Thymus (tissue), 11 donors: ENCODE results near the gene SCML1. TPM values are rescaled to one million over a fixed set of nuclear protein-coding genes. Genes with fewer than 3 reads are reported as not detected.

Experiments
- DNase-seq, 9 donors: peaks; one replicate each; pipeline ENCODE4 v3.0.0-alpha.2; 2013; ENCODE audit warnings: low spot score in 9 of 9, low read depth in 6 of 9, missing footprints in 1 of 9
- H3K27ac ChIP-seq, 2 donors: one replicate each; pipeline ENCODE4 v1.5.1; 2013; ENCODE audit warnings: control low read depth in 1 of 2, low read depth in 1 of 2, low read length in 1 of 2, mild to moderate bottlenecking in 1 of 2, moderate library complexity in 1 of 2
- H3K27me3 ChIP-seq, 2 donors: one replicate each; pipeline ENCODE4 v1.5.1; 2013; ENCODE audit warnings: low read length in 1 of 2; ENCODE audit not compliant: control insufficient read depth in 2 of 2, insufficient read depth in 1 of 2
- H3K36me3 ChIP-seq, 2 donors: one replicate each; pipeline ENCODE4 v1.5.1; 2013; ENCODE audit warnings: low read length in 1 of 2, mild to moderate bottlenecking in 1 of 2, moderate library complexity in 1 of 2; ENCODE audit not compliant: control insufficient read depth in 2 of 2, insufficient read depth in 2 of 2
- H3K4me1 ChIP-seq, 2 donors: one replicate each; pipeline ENCODE4 v1.5.1; 2013; ENCODE audit warnings: low read length in 2 of 2; ENCODE audit not compliant: control insufficient read depth in 2 of 2, insufficient read depth in 2 of 2
- H3K4me3 ChIP-seq, 2 donors: one replicate each; pipeline ENCODE4 v1.5.1; 2013; ENCODE audit warnings: low read length in 2 of 2, control low read depth in 1 of 2, mild to moderate bottlenecking in 1 of 2
- H3K9me3 ChIP-seq, 2 donors: one replicate each; pipeline ENCODE4 v1.5.1; 2013; ENCODE audit warnings: low read length in 1 of 2, mild to moderate bottlenecking in 1 of 2; ENCODE audit not compliant: control insufficient read depth in 2 of 2, insufficient read depth in 1 of 2
- WGBS: extraction: QIAGEN DNeasy Blood & Tissue Kit; methylation state at CpG from one replicate; pipeline ENCODE4 v1.1.7; 2013; 5-methylcytosine and 5-hydroxymethylcytosine counted together
- polyA plus RNA-seq: library from polyadenylated mRNA; stranded (reverse); fragments of 200-250 nt; gene quantifications from one replicate; pipeline ENCODE4 v1.2.3, GENCODE V29; 2013
- total RNA-seq: library from RNA; stranded (reverse); fragments of 120-200 nt; gene quantifications from one replicate; pipeline ENCODE4 v1.2.4, GENCODE V29; 2013
- donor health status: healthy.

Gene SCML1
- total and polyA plus RNA-seq, 2 donors = 10.2 to 92.1 TPM

DNA sequence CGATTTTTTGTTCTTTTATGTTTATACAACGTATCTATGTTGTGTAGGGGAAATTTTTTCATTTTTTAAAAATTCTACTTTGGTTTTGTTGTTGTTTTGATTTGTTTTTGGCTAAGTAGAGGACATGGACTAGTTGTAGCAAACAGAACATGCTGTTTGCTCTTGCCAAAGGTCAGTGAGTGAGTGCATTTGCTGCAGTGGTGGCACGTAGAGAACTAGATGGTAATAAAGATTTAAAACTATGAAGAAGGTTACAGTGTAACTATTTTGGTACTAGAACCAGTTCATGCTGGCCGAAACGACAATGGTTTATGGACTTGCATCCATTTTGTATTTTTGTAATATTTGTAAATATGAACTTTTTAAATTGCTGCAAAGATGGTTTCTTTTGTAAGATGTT lies 1.9 kb upstream of the SCML1 start:
- Histone ChIP-seq H3K27me3 (peaks cover 0 to 5% of the 10 kb centered on the region in 2 donors), H3K27ac (no peak overlapping the region), H3K4me3 (no peak overlapping the region), H3K9me3 (no peaks in the 10 kb centered on the region), H3K36me3 (no peaks in the 10 kb centered on the region), H3K4me1 (peaks cover 0 to 14% of the 10 kb centered on the region in 2 donors)
- whole genome bisulfite sequencing = 94% methylated on average over 5 of the region's 5 CpGs
- DNase-seq = no peak

DNA sequence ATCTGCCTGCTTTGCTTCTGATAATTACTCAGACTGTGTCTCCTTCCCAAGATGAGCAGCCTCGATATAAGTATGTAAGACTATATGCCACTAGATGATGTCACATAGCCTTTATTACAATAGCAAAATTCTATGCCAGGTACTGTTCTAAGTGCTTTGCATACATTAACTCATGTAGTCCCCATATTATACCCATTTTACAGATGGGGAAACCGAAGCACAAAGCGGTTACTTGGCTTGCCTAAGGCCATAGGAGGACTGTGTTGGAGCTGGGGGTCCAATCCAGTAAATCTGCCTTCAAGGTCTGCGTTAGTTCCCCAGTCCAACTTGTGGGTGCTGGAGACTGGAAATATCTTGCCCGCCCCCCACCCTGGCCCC lies 826 bp upstream of the SCML1 start:
- DNase-seq = no peak
- 57% methylated on average over 5 of the region's 5 CpGs for WGBS
- H3K27me3 ChIP-seq = peaks cover 0 to 10% of the 10 kb centered on the region in 2 donors
- H3K4me1 ChIP-seq = peaks cover 0 to 14% of the 10 kb centered on the region in 2 donors
- no peaks in the 10 kb centered on the region for H3K9me3 ChIP-seq
- H3K27ac ChIP-seq = peak overlapping the region; percentile 71 to 81
- H3K36me3 ChIP-seq = no peaks in the 10 kb centered on the region
- peak overlapping the region; percentile 57 to 58 for H3K4me3 ChIP-seq

GRCh38 chrX:17737710-17737985 lies 355 bp downstream of the SCML1 start:
- under 1% methylated on average over 15 of the region's 15 CpGs for WGBS
- DNase-seq = peak in 4 of 9 donors; percentile 18 to 37 (median 27)
- peak overlapping the region; percentile 86 to 87 for H3K27ac ChIP-seq

DNA sequence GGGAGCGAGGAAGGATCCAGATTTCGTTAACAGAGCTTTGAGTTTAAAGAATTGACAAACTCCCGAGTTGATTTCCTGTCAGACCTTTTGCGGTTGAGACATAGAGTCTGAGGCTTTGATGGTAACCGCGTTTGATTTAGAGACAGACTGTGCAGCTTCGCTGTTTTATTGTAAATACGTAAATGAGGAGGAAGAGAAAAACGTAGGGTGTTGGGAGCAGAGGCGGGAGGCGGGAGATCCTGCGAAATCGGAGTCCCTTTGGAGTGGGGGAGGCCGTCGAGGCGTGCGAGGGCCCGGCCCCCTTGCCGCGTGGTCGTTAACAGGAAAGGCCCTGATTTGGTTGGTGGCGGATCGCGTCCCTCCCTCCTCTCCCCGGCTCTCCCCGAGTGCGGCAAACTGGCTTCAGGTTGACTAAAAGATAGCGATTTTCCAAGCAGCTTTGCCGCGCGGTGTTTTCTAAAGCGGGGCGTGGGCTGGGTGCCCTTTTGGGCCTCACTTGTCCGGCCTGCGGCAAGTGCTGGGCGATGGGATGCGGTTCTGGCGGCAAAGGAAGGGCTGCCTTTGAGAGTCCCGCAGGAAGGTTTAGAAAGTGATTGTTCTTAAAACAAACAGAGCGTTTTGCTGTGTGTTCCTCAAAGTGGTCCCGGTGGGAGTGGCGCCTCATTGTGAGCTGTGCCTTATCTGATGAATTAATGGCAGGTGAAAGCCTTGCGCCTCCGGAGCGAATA lies 857 bp downstream of the SCML1 start:
- Histone ChIP-seq H3K27ac (peak overlapping the region; percentile 86 to 87), H3K27me3 (peaks cover 0 to 10% of the 10 kb centered on the region in 2 donors), H3K4me3 (peak overlapping the region; percentile 57 to 58), H3K9me3 (no peaks in the 10 kb centered on the region), H3K36me3 (no peaks in the 10 kb centered on the region), H3K4me1 (peaks cover 0 to 14% of the 10 kb centered on the region in 2 donors)
- DNase-seq = peak in 8 of 9 donors; percentile 14 to 88 (median 55)
- WGBS = under 1% methylated on average over 45 of the region's 45 CpGs

More at GRCh38 chrX:17737710-17737985, 355 bp downstream of the SCML1 start:
- no peaks in the 10 kb centered on the region for H3K36me3 ChIP-seq
- H3K4me1 ChIP-seq = peaks cover 0 to 14% of the 10 kb centered on the region in 2 donors
- H3K9me3 ChIP-seq = no peaks in the 10 kb centered on the region
- peaks cover 0 to 10% of the 10 kb centered on the region in 2 donors for H3K27me3 ChIP-seq
- peak overlapping the region; percentile 57 to 58 for H3K4me3 ChIP-seq

- DNase-seq = no peak
- Histone ChIP-seq H3K27me3 (peaks cover 0 to 10% of the 10 kb centered on the region in 2 donors), H3K4me1 (peaks cover 0 to 14% of the 10 kb centered on the region in 2 donors), H3K36me3 (no peaks in the 10 kb centered on the region), H3K9me3 (no peaks in the 10 kb centered on the region), H3K27ac (no peak overlapping the region), H3K4me3 (peak overlapping the region; percentile 57 to 58)
- 10% methylated on average over 6 of the region's 6 CpGs for WGBS
Measured at GRCh38 chrX:17738737-17739535, 1.6 kb downstream of the SCML1 start.

DNA sequence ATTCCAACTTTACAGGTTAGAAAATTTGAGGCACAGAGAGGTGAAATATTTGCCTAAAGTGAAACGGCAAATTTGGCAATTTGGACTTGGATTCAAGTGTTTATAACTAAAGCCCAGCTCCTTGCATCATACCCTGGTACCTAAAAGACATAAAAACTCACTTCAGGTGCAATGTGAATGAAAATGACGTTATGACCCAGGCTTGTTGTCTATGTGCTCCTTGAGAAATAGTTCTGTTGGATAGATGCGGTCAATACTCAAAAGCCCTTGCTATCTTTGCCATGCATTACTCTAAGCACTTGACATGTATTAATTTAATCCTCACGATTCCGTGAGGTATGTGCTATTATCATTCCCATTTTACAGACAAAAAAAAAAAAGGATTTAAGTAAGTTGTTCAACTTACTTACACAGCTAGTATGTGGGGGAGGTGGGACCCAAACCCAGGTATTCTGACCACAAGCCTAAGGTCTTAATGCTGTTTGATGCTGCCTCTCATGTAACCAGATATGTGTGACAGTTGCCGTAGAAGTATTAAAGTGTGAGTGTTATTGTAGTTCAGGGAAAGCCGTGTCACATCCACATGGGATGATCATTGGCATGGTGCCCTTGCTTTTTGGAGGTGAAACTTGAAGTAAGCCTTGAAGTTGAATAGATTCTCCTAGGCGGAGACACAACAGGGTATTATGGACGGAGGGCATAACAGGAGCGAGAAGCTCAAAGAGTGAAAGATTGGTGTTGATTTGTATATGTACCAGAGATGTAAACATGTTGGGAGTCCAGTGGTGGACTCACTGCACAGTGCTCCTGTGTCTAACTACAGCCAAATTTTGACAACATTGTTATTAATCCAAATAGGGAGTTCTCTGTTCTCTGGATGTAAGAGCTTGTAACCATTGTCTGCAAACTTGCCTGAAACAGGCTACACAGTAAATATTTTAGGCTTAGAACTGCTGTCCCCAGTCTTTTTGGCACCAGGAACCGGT lies 3.1 kb downstream of the SCML1 start:
- H3K36me3 ChIP-seq = no peaks in the 10 kb centered on the region
- no peak overlapping the region for H3K4me3 ChIP-seq
- peaks cover 0 to 10% of the 10 kb centered on the region in 2 donors for H3K27me3 ChIP-seq
- peaks cover 0 to 14% of the 10 kb centered on the region in 2 donors for H3K4me1 ChIP-seq
- no peak for DNase-seq
- WGBS = 92% methylated on average over 11 of the region's 11 CpGs
- H3K27ac ChIP-seq = no peak overlapping the region
- no peaks in the 10 kb centered on the region for H3K9me3 ChIP-seq

DNA sequence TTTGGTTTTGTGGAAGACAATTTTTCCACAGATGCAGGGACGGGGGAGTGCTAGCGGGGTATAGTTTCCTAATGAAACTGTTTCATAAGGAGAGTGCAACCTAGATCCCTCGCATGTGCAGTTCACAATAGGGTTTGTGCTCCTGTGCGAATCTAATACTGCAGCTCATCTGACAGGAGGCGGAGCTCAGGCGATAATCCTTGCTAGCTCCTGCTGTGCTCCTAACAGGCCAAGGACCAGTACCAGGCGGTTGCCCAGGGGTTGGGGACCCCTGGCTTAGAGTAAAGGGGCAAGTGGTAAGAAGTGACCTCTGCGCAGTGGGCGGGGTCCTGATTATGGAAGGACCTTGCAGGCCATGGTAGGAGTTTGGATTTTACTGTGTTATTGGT lies 3.8 kb downstream of the SCML1 start:
- DNase-seq = no peak
- Histone ChIP-seq H3K4me3 (no peak overlapping the region), H3K9me3 (no peaks in the 10 kb centered on the region), H3K36me3 (no peaks in the 10 kb centered on the region), H3K27me3 (peaks cover 0 to 10% of the 10 kb centered on the region in 2 donors), H3K27ac (no peak overlapping the region), H3K4me1 (peaks cover 0 to 14% of the 10 kb centered on the region in 2 donors)
- WGBS = 92% methylated on average over 9 of the region's 9 CpGs

- no peaks in the 10 kb centered on the region for H3K9me3 ChIP-seq
- no peaks in the 10 kb centered on the region for H3K4me1 ChIP-seq
- DNase-seq = no peak
- H3K27ac ChIP-seq = no peak overlapping the region
- peaks cover 0 to 6% of the 10 kb centered on the region in 2 donors for H3K27me3 ChIP-seq
- H3K4me3 ChIP-seq = no peak overlapping the region
- no peaks in the 10 kb centered on the region for H3K36me3 ChIP-seq
- 5% methylated on average over 2 of the region's 2 CpGs for WGBS
Measured at GRCh38 chrX:17743913-17744312, 6.6 kb downstream of the SCML1 start.
